B cell (primary cell): ENCODE data around the gene C5orf15. TPM values are rescaled to one million over a fixed set of nuclear protein-coding genes. Genes with fewer than 3 reads are reported as not detected.
A peak's percentile ranks its signal among the peaks of the same experiment; 100 is the strongest.
"Not testable (repeated sequence)": the region's sequence is repeated elsewhere in the genome, so short reads cannot be mapped to it uniquely, and the experiment has no call there.

Experiments
- ATAC-seq: fragments of 200-7000 bp; cut with Tn5 transposase; one replicate; pipeline ENCODE4 v1.10.0; 2021; ENCODE audit warnings: low read depth, mild to moderate bottlenecking, moderate number of reproducible peaks, moderate library complexity
- CTCF ChIA-PET: fragments of 350-600 bp; sonication (Branson Sonifier 250); formaldehyde crosslinking; loops from one replicate; lab custom pipeline; 2021; ENCODE audit warnings: antibody characterized with exemption, inconsistent platforms; lab: Charles Lee
- POLR2A ChIA-PET: fragments of 350-600 bp; sonication (Branson Sonifier 250); formaldehyde crosslinking; loops from one replicate; lab custom pipeline; 2021; ENCODE audit warnings: antibody characterized with exemption; lab: Charles Lee
- DNase-seq: peaks from one replicate; pipeline ENCODE4 v3.0.0; 2013
- H2AFZ ChIP-seq: 2 replicates; pipeline ENCODE4 v1.6.1; 2012; ENCODE audit warnings: mild to moderate bottlenecking, low read depth, low read length; ENCODE audit not compliant: insufficient read depth, poor library complexity, severe bottlenecking
- H3K27ac ChIP-seq, 2 donors: 1 replicate in 1 of 2; 2 replicates in 1 of 2; pipeline ENCODE4 v1.5.1; 2012 to 2013; ENCODE audit warnings: low read length in 2 of 2, mild to moderate bottlenecking in 2 of 2, moderate library complexity in 1 of 2
- H3K27me3 ChIP-seq, 4 experiments: fragments of 200-600 bp in 1 of 4; sonication (generic) in 1 of 4; replicated peaks in 1 of 4; 1 replicate in 2 of 4; 2 replicates in 2 of 4; pipeline versions ENCODE4 v1.6.1 to v1.7.0; 2013 to 2016; ENCODE audit warnings: low read length in 3 of 4, mild to moderate bottlenecking in 2 of 4, mixed read lengths in 1 of 4, moderate library complexity in 1 of 4; ENCODE audit not compliant: insufficient read depth in 4 of 4, control insufficient read depth in 3 of 4; ENCODE audit errors: control extremely low read depth in 1 of 4
- H3K36me3 ChIP-seq, 2 experiments: replicated peaks in 1 of 2; 1 replicate in 1 of 2; 2 replicates in 1 of 2; pipeline versions ENCODE4 v1.6.1 to v1.7.1; 2013; ENCODE audit warnings: low read length in 1 of 2; ENCODE audit not compliant: insufficient read depth in 2 of 2, control insufficient read depth in 1 of 2; ENCODE audit errors: control extremely low read depth in 1 of 2, extremely low read depth in 1 of 2
- H3K4me1 ChIP-seq, 2 donors: fragments of 200-600 bp in 1 of 2; sonication (generic) in 1 of 2; 1 replicate in 1 of 2; 2 replicates in 1 of 2; pipeline versions ENCODE4 v1.5.1 to v1.6.1; 2013 to 2017; ENCODE audit warnings: low read length in 2 of 2; ENCODE audit not compliant: control insufficient read depth in 2 of 2, insufficient read depth in 2 of 2
- H3K4me2 ChIP-seq: replicated peaks from 2 replicates; pipeline ENCODE3; 2012; ENCODE audit warnings: mild to moderate bottlenecking, low read depth, low read length; ENCODE audit not compliant: poor library complexity, severe bottlenecking
- H3K4me3 ChIP-seq, 5 experiments: fragments of 200-600 bp in 1 of 5; sonication (generic) in 1 of 5; 1 replicate in 3 of 5; 2 replicates in 2 of 5; pipeline versions ENCODE4 v1.5.1 to v1.7.0; 2011 to 2016; ENCODE audit warnings: low read length in 4 of 5, mild to moderate bottlenecking in 4 of 5, low read depth in 2 of 5, control low read depth in 1 of 5, moderate library complexity in 1 of 5; ENCODE audit not compliant: insufficient read depth in 1 of 5; ENCODE audit errors: control extremely low read depth in 1 of 5, extremely low read depth in 1 of 5
- H3K79me2 ChIP-seq: fragments of 200-600 bp; sonication (generic); one replicate; pipeline ENCODE4 v1.6.0; 2016; ENCODE audit warnings: low read length; ENCODE audit not compliant: control insufficient read depth, insufficient read depth
- H3K9ac ChIP-seq: fragments of 200-600 bp; sonication (generic); 2 replicates; pipeline ENCODE4 v1.6.1; 2017; ENCODE audit warnings: mild to moderate bottlenecking, low read length, moderate library complexity
- H3K9me3 ChIP-seq, 3 donors: one replicate each; pipeline versions ENCODE4 v1.6.1 to v1.7.1; 2013; ENCODE audit warnings: low read length in 2 of 3; ENCODE audit not compliant: control insufficient read depth in 2 of 3, insufficient read depth in 1 of 3; ENCODE audit errors: control extremely low read depth in 1 of 3
- H4K20me1 ChIP-seq: 2 replicates; pipeline ENCODE4 v1.6.0; 2012; ENCODE audit warnings: mild to moderate bottlenecking, low read length; ENCODE audit not compliant: insufficient read depth, control insufficient read depth, poor library complexity, severe bottlenecking
- H3K27ac Mint-ChIP-seq: one replicate; pipeline ENCODE4 v1.8.0; 2021; ENCODE audit warnings: mixed read lengths
- H3K27me3 Mint-ChIP-seq: one replicate; pipeline ENCODE4 v1.8.0; 2021; ENCODE audit warnings: mixed read lengths
- H3K4me1 Mint-ChIP-seq: one replicate; pipeline ENCODE4 v1.8.0; 2021; ENCODE audit warnings: mixed read lengths
- H3K4me3 Mint-ChIP-seq: one replicate; pipeline ENCODE4 v1.8.0; 2021; ENCODE audit warnings: mixed read lengths
- H3K9me3 Mint-ChIP-seq: one replicate; pipeline ENCODE4 v1.8.0; 2022; ENCODE audit warnings: mixed read lengths; ENCODE audit not compliant: insufficient read depth
- EZH2 ChIP-seq: IDR thresholded peaks from 2 replicates; pipeline ENCODE4 v1.6.1; 2012; ENCODE audit warnings: borderline replicate concordance, low read depth, mild to moderate bottlenecking, moderate library complexity, low read length; ENCODE audit not compliant: insufficient read depth, poor library complexity, severe bottlenecking
- WGBS: methylation state at CpG from one replicate; pipeline ENCODE4 v1.1.5; 2013; ENCODE audit warnings: missing lambda C conversion rate; ENCODE audit not compliant: insufficient coverage; 5-methylcytosine and 5-hydroxymethylcytosine counted together
- intact Hi-C: fragments of 100-400 bp; cut with micrococcal nuclease; formaldehyde crosslinking; loops from one replicate; pipeline ENCODE4 v1.10.0; 2022
- polyA plus RNA-seq: library from polyadenylated mRNA; depleted of rRNA; stranded (reverse); fragments of >200 nt; gene quantifications from 2 replicates; pipeline ENCODE4 v1.2.3, GENCODE V29; 2012
- total RNA-seq, 2 donors: library from RNA; stranded (reverse); fragments of 120-200 nt in 1 of 2; gene quantifications; 1 replicate in 1 of 2; 2 replicates in 1 of 2; pipeline versions ENCODE4 v1.2.3 to v1.2.4, GENCODE V29; 2013 to 2022
- TF ChIP-seq, protein P1 (sequence below): fragments of 200-600 bp; IDR thresholded peaks from one replicate; pipeline ENCODE4 v1.8.0; 2022; ENCODE audit warnings: antibody characterized with exemption, mild to moderate bottlenecking

C5orf15 gene
- total and polyA plus RNA-seq, 2 donors (not counting 1 experiment from before 2014, with no cell fraction given): 22.7 to 28.2 TPM

DNA sequence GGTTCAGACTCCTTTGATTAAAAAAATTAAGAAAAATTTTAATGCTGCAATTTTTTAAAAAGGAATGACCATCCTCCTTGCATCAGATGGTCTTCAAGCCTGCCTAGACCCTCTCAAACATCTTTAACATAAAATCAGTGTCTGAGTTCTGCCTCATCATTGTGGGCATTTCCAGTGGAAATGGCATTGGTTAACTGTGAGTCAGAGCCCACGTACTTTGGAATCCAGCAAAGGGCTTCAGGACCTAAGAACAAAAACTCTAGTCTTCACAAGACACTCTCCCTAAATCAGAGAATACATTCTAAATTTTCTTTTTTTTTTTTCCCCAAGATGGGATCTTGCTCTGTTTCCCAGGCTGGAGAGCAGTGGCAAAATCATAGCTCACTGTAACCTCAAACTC is 9.4 kb upstream of the C5orf15 start:
- Histone ChIP-seq H3K79me2 (peaks cover 3% of the 10 kb centered on the region), H3K36me3 (peaks cover 5 to 36% of the 10 kb centered on the region in 2 experiments), H4K20me1 (no peaks in the 10 kb centered on the region), H3K9ac (peak overlapping the region; percentile 2), H3K4me3 (no peak overlapping the region), H3K27ac (peak overlapping the region in 1 of 2 donors; percentile 59), H3K27me3 (no peaks in the 10 kb centered on the region), H2AFZ (no peak overlapping the region), H3K4me1 (peaks cover 17 to 27% of the 10 kb centered on the region in 2 donors), H3K4me2 (peak overlapping the region; percentile 36), H3K9me3 (no peaks in the 10 kb centered on the region)
- CTCF ChIA-PET: interaction anchor here (0.8 to 3.8 kb wide), 15 partner anchors 7 to 867 kb away, joined by 3 to 38 read pairs (median 4); no protein-coding TSS in a partner anchor
- H3K27ac Mint-ChIP-seq: peak overlapping the region; percentile 62
- no peak overlapping the region for H3K4me3 Mint-ChIP-seq
- ATAC-seq (no peak), DNase-seq (no peak)
- H3K9me3 Mint-ChIP-seq: no peaks in the 10 kb centered on the region
- WGBS: 80% methylated on average over 1 of the region's 1 CpG
- POLR2A ChIA-PET: interaction anchor here (1.2 kb wide), 1 partner anchor 40 kb away, joined by 4 read pairs; no protein-coding TSS in a partner anchor
- intact Hi-C loops: loop anchor here (10.0 kb wide), 1 partner anchor 203 kb away; no protein-coding TSS in a partner anchor
- no peak for TF ChIP-seq EZH2
- TF ChIP-seq, protein P1, sequence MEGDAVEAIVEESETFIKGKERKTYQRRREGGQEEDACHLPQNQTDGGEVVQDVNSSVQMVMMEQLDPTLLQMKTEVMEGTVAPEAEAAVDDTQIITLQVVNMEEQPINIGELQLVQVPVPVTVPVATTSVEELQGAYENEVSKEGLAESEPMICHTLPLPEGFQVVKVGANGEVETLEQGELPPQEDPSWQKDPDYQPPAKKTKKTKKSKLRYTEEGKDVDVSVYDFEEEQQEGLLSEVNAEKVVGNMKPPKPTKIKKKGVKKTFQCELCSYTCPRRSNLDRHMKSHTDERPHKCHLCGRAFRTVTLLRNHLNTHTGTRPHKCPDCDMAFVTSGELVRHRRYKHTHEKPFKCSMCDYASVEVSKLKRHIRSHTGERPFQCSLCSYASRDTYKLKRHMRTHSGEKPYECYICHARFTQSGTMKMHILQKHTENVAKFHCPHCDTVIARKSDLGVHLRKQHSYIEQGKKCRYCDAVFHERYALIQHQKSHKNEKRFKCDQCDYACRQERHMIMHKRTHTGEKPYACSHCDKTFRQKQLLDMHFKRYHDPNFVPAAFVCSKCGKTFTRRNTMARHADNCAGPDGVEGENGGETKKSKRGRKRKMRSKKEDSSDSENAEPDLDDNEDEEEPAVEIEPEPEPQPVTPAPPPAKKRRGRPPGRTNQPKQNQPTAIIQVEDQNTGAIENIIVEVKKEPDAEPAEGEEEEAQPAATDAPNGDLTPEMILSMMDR: no peak
- no peaks in the 10 kb centered on the region for H3K27me3 Mint-ChIP-seq
- peaks cover 17% of the 10 kb centered on the region for H3K4me1 Mint-ChIP-seq

DNA sequence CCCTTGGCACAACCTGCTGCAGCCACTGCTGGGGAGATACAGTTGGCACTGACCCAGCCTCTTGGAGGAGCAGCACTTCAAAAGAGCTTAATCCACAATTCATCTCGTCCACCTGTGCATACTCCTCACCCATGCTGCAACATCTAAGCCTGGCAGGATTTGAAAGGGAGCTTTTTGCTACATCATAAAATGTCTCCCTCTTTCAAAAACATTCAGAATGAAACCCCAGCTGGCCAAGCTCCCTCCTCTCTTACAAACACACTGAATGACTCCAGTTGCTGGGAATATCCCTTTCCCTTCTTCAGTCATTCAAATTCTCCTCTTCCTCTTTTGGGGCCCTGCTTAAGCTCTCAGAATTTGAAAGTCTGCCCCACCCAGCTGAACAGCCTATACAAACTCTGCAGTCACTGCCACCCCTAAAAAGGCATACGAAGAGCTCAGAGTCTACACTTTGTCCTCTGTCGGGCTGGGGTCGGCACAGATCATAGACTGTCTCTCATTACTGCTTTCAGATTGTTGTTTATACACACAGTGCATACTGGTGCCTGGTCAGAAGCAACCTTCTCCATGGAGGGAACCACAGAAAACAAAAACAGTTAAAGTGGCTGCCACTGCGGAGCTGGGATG is 8.8 kb upstream of the C5orf15 start:
- Mint-ChIP-seq H3K9me3 (no peaks in the 10 kb centered on the region), H3K4me1 (peaks cover 17% of the 10 kb centered on the region), H3K27ac (peak overlapping the region; percentile 52), H3K4me3 (peak overlapping the region; percentile 8), H3K27me3 (no peaks in the 10 kb centered on the region)
- Histone ChIP-seq H3K79me2 (peaks cover 3% of the 10 kb centered on the region), H3K4me1 (peaks cover 17 to 27% of the 10 kb centered on the region in 2 donors), H4K20me1 (no peaks in the 10 kb centered on the region), H3K36me3 (peaks cover 5 to 37% of the 10 kb centered on the region in 2 experiments), H3K4me2 (peak overlapping the region; percentile 36), H2AFZ (no peak overlapping the region), H3K4me3 (no peak overlapping the region), H3K9ac (peak overlapping the region; percentile 2), H3K27ac (peak overlapping the region in 1 of 2 donors; percentile 59), H3K9me3 (no peaks in the 10 kb centered on the region), H3K27me3 (no peaks in the 10 kb centered on the region)
- WGBS: 72% methylated on average over 5 of the region's 5 CpGs
- intact Hi-C loops: loop anchor here (10.0 kb wide), 1 partner anchor 202 kb away; no protein-coding TSS in a partner anchor
- POLR2A ChIA-PET: interaction anchor here (0.5 to 1.2 kb wide), 2 partner anchors 39 to 59 kb away, joined by 4 to 6 read pairs; no protein-coding TSS in a partner anchor
- no peak for TF ChIP-seq EZH2
- TF ChIP-seq, protein P1: no peak
- peak; percentile 34 for DNase-seq
- CTCF ChIA-PET: interaction anchor here (0.8 to 3.8 kb wide), 11 partner anchors 10 to 866 kb away, joined by 3 to 38 read pairs (median 4); no protein-coding TSS in a partner anchor
- no peak for ATAC-seq

DNA sequence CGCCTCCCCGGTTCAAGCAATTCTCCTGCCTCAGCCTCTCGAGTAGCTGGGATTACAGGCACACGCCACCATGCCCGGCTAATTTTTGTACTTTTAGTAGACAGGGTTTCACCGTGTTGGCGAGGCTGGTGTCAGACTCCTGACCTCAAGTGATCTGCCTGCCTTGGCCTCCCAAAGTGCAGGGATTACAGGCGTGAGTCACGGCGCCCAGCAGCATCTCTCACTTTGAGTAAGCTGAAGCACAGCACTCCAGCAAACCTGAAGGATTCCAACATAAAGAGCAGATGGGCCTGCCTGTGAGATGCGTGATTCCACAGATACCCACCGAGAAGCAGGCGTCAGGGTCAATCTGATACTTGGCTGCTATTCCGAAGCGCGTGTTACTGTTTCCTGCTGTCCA is 7.1 kb upstream of the C5orf15 start:
- H3K9me3 ChIP-seq, H3K4me3 ChIP-seq, H3K4me2 ChIP-seq, H2AFZ ChIP-seq, H3K27me3 Mint-ChIP-seq, POLR2A ChIA-PET, H3K4me3 Mint-ChIP-seq, H3K27ac ChIP-seq, H3K79me2 ChIP-seq, DNase-seq, H3K27me3 ChIP-seq, ATAC-seq, H3K9ac ChIP-seq, H4K20me1 ChIP-seq, H3K9me3 Mint-ChIP-seq, H3K27ac Mint-ChIP-seq: not testable (repeated sequence)
- intact Hi-C loops: loop anchor here (10.0 kb wide), 1 partner anchor 201 kb away; no protein-coding TSS in a partner anchor
- Histone ChIP-seq H3K4me1 (peaks cover 17 to 27% of the 10 kb centered on the region in 2 donors), H3K36me3 (peaks cover 5 to 30% of the 10 kb centered on the region in 2 experiments)
- peaks cover 19% of the 10 kb centered on the region for H3K4me1 Mint-ChIP-seq
- 88% methylated on average over 16 of the region's 16 CpGs for WGBS
- CTCF ChIA-PET: interaction anchor here (1.0 kb wide), 1 partner anchor 422 kb away, joined by 3 read pairs; no protein-coding TSS in a partner anchor
